H1 (cell line): Measurements from ENCODE around the gene CST4. TPM values are rescaled to one million over a fixed set of nuclear protein-coding genes. Genes with fewer than 3 reads are reported as not detected.

Source experiments
- CHD7 ChIP-seq: fragments of 300-600 bp; sonication (generic); IDR thresholded peaks from 2 replicates; pipeline ENCODE4 v1.7.1; 2012; ENCODE audit warnings: low read length, moderate library complexity, mild to moderate bottlenecking, inconsistent platforms; ENCODE audit not compliant: insufficient replicate concordance
- NRF1 ChIP-seq: IDR thresholded peaks from 2 replicates; pipeline ENCODE4 v1.6.1; 2011; ENCODE audit warnings: mild to moderate bottlenecking, low read depth, low read length, improper control_type of control experiment
- SIX5 ChIP-seq: IDR thresholded peaks from 2 replicates; pipeline ENCODE4 v1.6.1; 2011; ENCODE audit warnings: mild to moderate bottlenecking, low read depth, low read length
- SP1 ChIP-seq: IDR thresholded peaks from 2 replicates; pipeline ENCODE4 v1.6.1; 2011; ENCODE audit warnings: low read depth, low read length
- polyA plus RNA-seq, 7 experiments: library from polyadenylated mRNA; depleted of rRNA in 3 of 7; stranded (reverse) in 5 of 7; unstranded in 2 of 7; fragments of >200 nt in 5 of 7; fragments of 200-250 nt in 2 of 7; gene quantifications; 1 replicate in 5 of 7; 2 replicates in 1 of 7; 4 replicates in 1 of 7; pipeline versions ENCODE4 v1.2.1 to v1.2.3, GENCODE V29; 2011 to 2013; ENCODE audit warnings: missing spikeins in 2 of 7, mixed read lengths in 2 of 7
- total RNA-seq: library from RNA; stranded (reverse); fragmentation: NEBNext Ultra II Directional; extraction: Animal tissue kit (Norgen Biotek cat#: 25700); gene quantifications from 2 replicates; pipeline ENCODE4 v1.2.1, GENCODE V29; 2021

The CST4 gene
- total and polyA plus RNA-seq, 2 of the 8 experiments (the other 6 are each of a cell fraction or from before 2014, with no cell fraction given), result not detected

DNA sequence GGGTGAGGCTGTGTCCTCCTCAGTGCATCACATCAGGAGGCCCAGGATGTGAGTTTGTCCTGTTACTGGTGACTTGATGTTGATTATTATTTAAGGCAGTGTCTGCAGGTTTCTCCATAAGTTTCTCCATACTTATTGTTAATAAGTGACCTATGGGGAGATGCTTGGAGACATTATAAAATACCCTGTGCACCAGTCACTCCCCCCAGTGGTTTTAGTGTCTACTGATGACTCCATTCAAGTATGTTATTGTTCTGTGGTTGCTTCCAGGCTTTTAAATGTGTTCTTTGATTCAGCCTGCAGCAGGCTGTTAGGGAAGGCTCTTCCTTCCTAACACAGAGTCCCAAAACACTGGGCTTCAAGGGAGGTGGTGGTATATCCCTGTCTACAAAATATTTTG lies 36.5 kb downstream of the CST4 start (continued):
- TF ChIP-seq CHD7 (no peak), SP1 (no peak), SIX5 (no peak), NRF1 (no peak)
